Airway epithelial cell (primary cell): ENCODE results near the gene ARPC4. TPM values are rescaled to one million over a fixed set of nuclear protein-coding genes. Genes with fewer than 3 reads are reported as not detected.

ENCODE experiments used
- total RNA-seq: library from RNA; depleted of rRNA; stranded (reverse); fragments of >200 nt; gene quantifications from 2 replicates; pipeline ENCODE4 v1.2.3, GENCODE V29; 2015

The ARPC4 gene
- 164 and 206 TPM in 2 replicates for total RNA-seq

DNA sequence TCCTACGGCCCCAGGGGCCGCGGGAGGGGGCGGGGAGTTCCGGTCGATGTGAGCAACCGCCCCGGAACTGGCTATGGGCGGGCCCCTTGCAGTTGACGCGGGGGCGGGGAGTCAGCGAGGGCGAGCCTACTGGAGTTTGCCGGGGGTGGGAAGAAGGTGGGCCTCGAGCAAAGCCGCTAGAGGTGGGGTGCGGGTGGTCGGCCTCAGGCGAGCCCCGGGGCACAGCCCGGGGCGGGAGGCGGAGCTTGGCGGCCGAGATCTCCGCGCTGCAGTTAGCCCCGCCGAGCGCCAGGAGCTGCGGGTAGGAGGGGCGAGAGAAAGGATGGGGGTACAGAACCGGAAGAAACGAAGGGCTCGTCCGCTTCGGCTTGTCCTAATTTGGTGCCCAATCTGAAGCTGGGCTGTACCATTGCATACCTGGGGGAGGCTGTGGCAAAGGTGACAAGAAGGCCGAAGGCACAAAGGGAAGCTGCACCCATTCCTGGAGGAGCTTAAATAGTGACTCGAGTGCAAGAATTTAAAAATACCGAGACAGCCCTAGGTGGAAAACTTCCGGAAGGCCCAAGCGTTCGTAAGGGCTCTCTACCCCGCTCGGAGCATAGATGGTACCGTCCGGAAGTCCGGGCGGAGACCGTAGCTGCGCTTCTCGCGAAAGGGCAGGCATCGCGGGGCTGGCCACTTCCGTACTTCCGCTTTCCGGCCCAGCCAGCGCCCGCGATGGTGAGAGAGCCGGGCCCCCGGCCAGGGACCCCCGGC is at the start of gene ARPC4, which contains the start of gene TADA3:
ARPC4 (plus strand) TSS at position 678 of the 756 bp plus-strand sequence; CDS start at position 718, 40 bp downstream.
TADA3 (minus strand) TSS at position 69 of the 756 bp plus-strand sequence. CDS start 1,007 bp downstream, outside the sequence.

DNA sequence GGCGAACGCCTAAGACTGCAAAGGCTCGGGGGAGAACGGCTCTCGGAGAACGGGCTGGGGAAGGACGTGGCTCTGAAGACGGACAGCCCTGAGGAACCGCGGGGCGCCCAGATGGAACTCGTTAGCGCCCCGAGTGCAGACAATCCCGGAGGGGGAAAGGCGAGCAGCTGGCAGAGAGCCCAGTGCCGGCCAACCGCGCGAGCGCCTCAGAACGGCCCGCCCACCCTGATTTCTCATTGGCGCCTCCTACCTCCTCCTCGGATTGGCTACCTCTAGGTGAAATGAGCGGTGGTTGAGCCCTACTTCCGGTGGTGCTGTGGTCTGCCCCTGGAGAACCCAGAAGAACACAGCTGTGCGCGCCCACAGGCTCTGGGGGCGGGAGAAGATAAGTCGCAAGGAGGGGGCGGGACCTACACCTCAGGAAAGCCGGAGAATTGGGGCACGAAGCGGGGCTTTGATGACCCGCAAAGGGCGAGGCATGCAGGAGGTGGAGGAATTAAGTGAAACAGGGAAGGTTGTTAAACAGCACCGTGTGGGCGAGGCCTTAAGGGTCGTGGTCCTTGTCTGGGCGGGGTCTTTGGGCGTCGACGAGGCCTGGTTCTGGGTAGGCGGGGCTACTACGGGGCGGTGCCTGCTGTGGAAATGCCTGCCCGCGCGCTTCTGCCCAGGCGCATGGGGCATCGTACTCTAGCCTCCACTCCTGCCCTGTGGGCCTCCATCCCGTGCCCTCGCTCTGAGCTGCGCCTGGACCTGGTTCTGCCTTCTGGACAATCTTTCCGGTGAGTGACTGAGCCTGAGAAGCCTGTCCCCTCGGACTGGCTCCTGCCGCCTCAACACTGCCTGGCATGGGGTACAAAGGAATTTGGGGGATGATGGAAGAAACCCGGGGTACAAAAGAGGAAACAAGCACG is 43.0 kb upstream of the ARPC4 start, which contains the start of gene OGG1:
OGG1 (plus strand) TSS at position 308 of the 911 bp plus-strand sequence; CDS start at position 643, 335 bp downstream.

DNA sequence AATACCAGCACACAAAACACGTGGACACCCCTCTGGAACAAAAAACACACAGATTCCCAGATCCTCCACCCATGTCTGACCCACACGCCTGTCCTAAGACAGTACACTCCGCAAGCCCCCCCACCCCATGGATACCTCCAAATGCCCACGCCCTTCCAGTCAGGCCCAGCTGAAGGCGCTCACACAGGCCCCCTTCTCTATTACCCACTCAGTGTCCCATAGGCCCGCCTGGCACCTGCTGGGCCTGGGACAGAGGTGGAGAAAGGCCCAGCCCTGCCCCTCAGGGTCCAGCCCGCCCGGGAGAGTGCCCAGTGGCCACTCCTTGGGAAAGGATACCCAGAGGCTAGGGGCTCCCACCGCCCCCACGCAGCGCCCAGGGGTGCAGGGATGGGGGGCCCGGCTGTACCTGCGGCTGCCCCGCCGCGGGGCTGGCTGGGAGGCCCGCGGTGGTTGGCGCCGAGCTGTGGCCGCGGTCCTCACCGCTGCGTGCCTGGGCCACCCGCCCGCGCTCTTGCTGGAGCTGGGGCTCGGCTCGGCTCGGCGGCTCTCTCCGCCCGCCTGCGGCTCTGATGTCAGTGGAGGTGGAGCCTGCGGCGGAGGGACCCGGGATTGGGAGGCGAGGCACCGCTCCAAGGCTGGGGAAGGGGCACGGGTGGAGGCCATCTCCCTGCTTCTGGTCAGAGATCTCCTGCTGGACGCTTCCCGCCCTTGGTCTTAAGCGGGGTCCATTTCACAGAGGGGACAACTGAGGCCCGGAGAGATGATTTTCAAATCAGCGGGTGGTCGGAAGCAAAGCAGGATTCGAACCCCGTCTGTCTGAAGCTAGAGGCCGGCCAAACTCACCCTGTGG is 23.2 kb upstream of the ARPC4 start, which contains the start of gene CAMK1:
CAMK1 (minus strand) TSS at position 522 of the 850 bp plus-strand sequence. CDS start 2,198 bp downstream, outside the sequence.

DNA sequence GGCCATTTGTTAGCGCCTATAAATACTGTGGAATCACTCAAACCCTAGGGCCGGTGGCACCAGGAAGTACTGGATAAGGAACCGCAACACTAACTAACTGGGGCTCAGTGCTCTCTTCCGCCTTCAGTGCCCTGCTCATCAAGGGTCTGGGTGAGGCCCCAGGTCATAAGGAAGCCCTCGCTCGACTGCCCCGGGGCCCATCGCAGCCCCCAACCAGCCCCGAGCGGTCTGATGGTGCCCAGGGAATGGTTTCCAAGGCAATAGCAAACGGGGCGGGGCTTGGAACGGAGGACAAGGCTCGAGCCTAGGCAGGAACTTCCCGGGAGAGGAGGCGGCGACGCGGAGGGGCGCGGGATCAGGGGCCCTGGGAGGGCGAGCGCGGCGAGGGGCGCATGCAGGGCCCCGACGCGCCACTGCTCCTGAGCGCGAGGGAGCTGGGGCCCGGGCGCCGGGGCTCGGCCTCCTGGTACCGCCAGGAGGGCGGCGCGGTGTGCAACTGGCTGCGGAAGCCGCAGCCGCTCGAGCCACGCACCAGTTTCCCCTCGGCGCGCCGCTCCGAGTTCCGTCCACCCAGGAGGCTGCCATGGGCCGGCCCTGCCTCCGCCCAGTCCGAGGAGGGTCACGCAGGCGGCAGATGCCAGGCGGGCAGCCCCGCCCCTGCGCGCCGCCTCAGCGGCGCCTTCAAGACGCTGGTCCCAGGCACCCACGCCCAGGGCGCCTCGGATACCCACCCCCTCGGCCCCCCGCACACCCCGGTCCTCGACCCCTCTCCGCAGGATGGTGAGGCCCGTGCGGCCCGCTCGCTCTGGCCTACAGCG is 16.9 kb downstream of the ARPC4 start, which contains the start of gene TTLL3:
TTLL3 (plus strand) TSS at position 648 of the 818 bp plus-strand sequence. CDS start 400 bp downstream, outside the sequence.

DNA sequence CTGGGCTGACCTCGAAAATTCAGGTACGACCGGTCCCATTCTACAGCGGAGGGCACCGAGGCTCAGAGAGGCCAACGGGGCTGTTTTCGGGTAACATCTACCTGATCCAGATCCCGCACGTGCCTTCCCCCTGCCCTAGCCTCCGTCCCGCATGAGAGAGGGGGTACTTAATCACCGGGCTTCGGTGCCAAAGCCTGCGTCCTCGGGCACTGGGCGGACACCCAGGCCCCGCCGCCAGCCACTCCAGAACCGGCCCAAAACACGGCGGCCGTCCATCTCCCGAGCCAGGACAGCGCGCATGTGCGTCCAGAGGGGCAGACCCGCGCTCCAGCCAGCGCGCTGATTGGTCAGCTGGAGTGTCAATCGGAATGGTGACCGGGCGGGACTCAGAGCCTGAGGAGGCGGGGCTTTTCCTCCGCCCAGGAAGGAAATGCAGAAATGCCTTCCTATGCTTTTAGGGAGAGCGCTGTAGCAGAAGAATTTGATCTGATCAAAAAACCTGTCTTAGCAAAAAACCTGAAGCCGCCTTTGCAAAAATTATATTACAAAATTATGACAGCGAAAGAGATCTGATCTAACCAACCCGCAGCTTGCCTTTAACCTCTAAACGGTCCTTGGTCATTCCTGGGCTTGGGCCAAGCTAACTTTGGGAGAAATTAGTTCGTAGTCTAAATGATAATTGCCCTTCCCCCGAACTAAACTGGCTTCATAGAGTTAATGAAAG is 51.0 kb downstream of the ARPC4 start, which contains the start of gene RPUSD3:
RPUSD3 (minus strand) TSS at position 294 of the 724 bp plus-strand sequence; CDS start at position 276, 18 bp downstream.

Other genes with a start within 250 kb of the ARPC4 start
- not detected in 2 replicates for gene LHFPL4, start 239.3 kb upstream of the ARPC4 start, total RNA-seq
- 19.6 and 21.4 TPM in 2 replicates for gene MTMR14, start 143.6 kb upstream of the ARPC4 start, total RNA-seq
- not detected in 2 replicates for gene CPNE9, start 89.2 kb upstream of the ARPC4 start, total RNA-seq
- gene BRPF1, start 61.3 kb upstream of the ARPC4 start, total RNA-seq = 8.1 and 13.1 TPM in 2 replicates
- gene OGG1, start 43.1 kb upstream of the ARPC4 start, total RNA-seq = 16.2 and 17.4 TPM in 2 replicates
- 9.5 and 11.7 TPM in 2 replicates for gene CAMK1, start 23.1 kb upstream of the ARPC4 start, total RNA-seq
- 55.0 and 65.0 TPM in 2 replicates for gene TADA3, start 609 bp upstream of the ARPC4 start, total RNA-seq
- 4.4 and 6.6 TPM in 2 replicates for gene TTLL3, start 17.2 kb downstream of the ARPC4 start, total RNA-seq
- gene RPUSD3, start 50.9 kb downstream of the ARPC4 start, total RNA-seq = 56.1 and 64.1 TPM in 2 replicates
- gene CIDEC, start 87.2 kb downstream of the ARPC4 start, total RNA-seq = not detected in 2 replicates
- 33.5 and 51.9 TPM in 2 replicates for gene JAGN1, start 97.5 kb downstream of the ARPC4 start, total RNA-seq
- 16.6 and 19.3 TPM in 2 replicates for gene IL17RE, start 109.8 kb downstream of the ARPC4 start, total RNA-seq
- 42.2 and 42.7 TPM in 2 replicates for gene IL17RC, start 124.0 kb downstream of the ARPC4 start, total RNA-seq
- gene CRELD1, start 140.8 kb downstream of the ARPC4 start, total RNA-seq = 17.4 and 25.5 TPM in 2 replicates
- 2.0 TPM in 2 replicates for gene PRRT3, start 159.3 kb downstream of the ARPC4 start, total RNA-seq
- 35.2 and 37.8 TPM in 2 replicates for gene EMC3, start 193.8 kb downstream of the ARPC4 start, total RNA-seq
- 20.7 and 32.1 TPM in 2 replicates for gene FANCD2, start 233.4 kb downstream of the ARPC4 start, total RNA-seq